Skeletal muscle satellite cell (primary cell): ENCODE data around the gene TSHZ2.

Source experiments
- H3K27me3 ChIP-seq: 2 replicates; pipeline ENCODE4 v1.7.0; 2013; ENCODE audit warnings: low read length; ENCODE audit not compliant: control insufficient read depth, insufficient read depth
- H3K36me3 ChIP-seq: 2 replicates; pipeline ENCODE4 v1.7.0; 2013; ENCODE audit warnings: mild to moderate bottlenecking, control low read depth, low read length; ENCODE audit not compliant: insufficient read depth
- H3K4me1 ChIP-seq: 2 replicates; pipeline ENCODE4 v1.7.0; 2013; ENCODE audit warnings: low read length; ENCODE audit not compliant: control insufficient read depth, insufficient read depth
- H3K4me2 ChIP-seq: 2 replicates; pipeline ENCODE4 v1.7.0; 2013; ENCODE audit warnings: mild to moderate bottlenecking, low read length
- H3K4me3 ChIP-seq: 2 replicates; pipeline ENCODE4 v1.7.0; 2013; ENCODE audit warnings: low read length
- H3K9ac ChIP-seq: 2 replicates; pipeline ENCODE4 v1.7.0; 2013; ENCODE audit warnings: mild to moderate bottlenecking, low read depth, low read length, moderate library complexity
- H3K9me3 ChIP-seq: replicated peaks from 2 replicates; pipeline ENCODE4 v1.7.0; 2013; ENCODE audit warnings: mild to moderate bottlenecking, control low read depth, low read length

TSHZ2 gene

DNA sequence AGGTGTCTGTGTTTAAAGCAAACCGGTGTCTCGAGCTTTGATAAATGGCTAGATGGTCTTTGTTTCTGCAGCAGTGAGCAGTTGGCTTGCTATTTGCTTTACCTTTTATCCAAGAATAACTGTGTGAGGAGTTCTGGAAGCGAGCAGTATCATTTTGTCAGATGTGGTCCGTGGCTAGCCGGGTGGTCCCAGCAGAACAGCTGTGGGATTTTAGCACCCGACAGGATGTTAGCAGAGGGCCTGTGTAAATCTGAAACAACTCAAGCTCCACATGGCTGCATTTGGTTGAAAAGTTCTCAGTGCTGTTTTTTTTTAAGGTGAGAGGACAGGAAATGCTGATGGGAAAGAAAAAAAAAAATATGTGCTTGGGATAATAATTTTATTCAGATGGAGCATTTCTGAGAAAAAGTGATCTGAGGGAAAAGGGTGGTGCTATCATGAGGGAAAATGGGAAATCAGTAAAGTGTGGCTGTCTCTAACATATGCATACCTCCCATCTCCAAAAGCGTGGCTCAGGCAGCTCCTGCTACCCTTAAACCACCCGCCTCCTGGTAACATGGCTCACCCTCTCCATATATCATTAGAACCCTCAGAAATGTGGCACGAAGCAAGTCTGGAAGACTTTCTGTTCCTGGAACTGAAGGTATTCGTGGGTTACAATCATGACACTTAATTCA lies 215.4 kb downstream of the TSHZ2 start:
- Histone ChIP-seq H3K4me3 (no peak overlapping the region), H3K4me2 (no peak overlapping the region), H3K9ac (no peak overlapping the region), H3K27me3 (peaks cover 2% of the 10 kb centered on the region), H3K4me1 (no peaks in the 10 kb centered on the region), H3K9me3 (no peaks in the 10 kb centered on the region), H3K36me3 (no peaks in the 10 kb centered on the region)

DNA sequence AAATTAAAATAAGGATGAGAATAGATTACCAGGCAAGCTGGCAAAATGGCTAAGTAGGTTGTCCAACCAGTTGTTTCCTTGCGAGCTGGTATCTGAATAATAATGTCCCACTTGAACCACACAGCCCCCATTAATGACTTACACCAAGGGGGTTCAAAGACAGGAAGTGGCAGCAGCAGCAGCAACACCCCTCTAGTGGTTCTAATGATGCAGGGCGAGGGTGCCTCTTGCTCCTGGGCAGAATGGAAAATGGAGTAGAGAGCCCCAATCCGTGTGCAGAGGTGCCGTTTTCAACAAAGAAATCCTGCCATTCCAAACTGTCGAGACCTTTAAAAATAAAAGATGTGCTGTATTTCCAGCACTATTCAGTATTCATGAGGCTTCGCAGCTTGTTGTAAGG lies 218.1 kb downstream of the TSHZ2 start:
- Histone ChIP-seq H3K4me3 (no peak overlapping the region), H3K9ac (no peak overlapping the region), H3K27me3 (peaks cover 2% of the 10 kb centered on the region), H3K4me2 (no peak overlapping the region), H3K4me1 (no peaks in the 10 kb centered on the region), H3K9me3 (no peaks in the 10 kb centered on the region), H3K36me3 (no peaks in the 10 kb centered on the region)

DNA sequence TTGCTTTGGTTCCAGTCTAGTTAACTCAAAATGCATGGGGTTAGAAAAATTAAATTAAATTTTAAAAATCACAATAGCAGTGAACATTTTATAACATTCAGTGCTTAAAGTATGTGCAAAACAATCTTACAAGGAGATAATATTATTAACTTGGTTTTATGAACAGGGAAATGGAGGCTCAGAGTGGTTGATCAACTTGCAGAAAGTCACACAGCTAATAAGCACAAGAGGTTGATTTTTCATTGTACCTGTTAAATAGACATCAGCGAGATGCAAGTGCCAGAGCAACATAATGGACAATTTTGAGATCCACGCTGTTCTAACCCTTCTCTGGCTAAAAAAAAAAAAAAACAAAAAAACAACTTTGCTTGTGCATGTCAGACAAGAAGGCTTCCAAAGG lies 219.8 kb downstream of the TSHZ2 start:
- Histone ChIP-seq H3K9ac (no peak overlapping the region), H3K9me3 (no peaks in the 10 kb centered on the region), H3K4me3 (no peak overlapping the region), H3K27me3 (peaks cover 2% of the 10 kb centered on the region), H3K4me1 (no peaks in the 10 kb centered on the region), H3K4me2 (no peak overlapping the region), H3K36me3 (no peaks in the 10 kb centered on the region)

DNA sequence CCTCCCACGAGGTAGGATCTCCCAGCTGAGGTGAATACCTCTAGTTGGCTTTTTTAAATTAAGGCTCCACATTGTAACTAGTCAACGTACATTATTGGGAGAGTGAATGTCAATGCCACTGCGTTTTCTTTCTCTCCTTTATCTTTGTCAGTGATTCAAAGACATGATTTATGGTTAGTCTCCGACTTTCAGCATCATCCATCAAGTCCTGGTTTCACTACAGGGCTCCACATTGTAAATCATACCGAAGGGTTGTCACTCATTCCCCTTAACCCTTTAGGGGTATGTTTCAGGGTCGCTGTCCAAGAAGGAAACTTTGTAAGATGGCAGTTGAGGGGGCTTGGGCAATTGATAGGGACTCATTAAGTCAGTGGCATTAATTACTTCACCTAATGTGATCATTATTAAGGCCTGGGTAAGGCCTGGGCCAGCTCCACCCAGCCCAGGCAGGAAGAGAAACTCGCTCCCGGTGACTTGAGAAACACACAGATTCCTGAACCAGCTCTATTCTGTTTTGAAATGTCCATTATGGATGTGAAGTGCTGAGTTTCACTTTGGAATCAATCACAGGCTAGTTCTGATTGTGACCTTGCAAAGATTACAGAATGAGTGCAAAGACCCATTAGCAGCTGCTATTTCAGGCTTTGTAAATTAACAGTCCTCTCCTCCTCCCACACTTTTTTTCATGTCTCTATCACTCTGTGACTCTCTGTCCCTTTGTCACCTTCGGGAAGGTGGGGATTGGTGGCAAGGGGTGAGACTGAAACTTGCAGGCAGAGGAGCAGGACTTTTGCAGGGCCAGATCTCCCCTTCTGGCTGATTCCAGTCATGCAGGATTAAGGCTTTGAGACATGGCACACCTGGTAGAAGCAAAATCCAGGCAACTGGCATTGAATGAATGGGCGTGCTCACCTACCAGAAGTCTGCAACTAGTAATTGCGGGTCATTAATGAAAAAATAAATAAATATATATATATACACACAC lies 222.4 kb downstream of the TSHZ2 start:
- no peaks in the 10 kb centered on the region for H3K4me1 ChIP-seq
- H3K9me3 ChIP-seq: no peaks in the 10 kb centered on the region
- no peak overlapping the region for H3K4me3 ChIP-seq
- H3K36me3 ChIP-seq: no peaks in the 10 kb centered on the region
- no peak overlapping the region for H3K9ac ChIP-seq
- H3K27me3 ChIP-seq: peaks cover 5% of the 10 kb centered on the region
- no peak overlapping the region for H3K4me2 ChIP-seq

DNA sequence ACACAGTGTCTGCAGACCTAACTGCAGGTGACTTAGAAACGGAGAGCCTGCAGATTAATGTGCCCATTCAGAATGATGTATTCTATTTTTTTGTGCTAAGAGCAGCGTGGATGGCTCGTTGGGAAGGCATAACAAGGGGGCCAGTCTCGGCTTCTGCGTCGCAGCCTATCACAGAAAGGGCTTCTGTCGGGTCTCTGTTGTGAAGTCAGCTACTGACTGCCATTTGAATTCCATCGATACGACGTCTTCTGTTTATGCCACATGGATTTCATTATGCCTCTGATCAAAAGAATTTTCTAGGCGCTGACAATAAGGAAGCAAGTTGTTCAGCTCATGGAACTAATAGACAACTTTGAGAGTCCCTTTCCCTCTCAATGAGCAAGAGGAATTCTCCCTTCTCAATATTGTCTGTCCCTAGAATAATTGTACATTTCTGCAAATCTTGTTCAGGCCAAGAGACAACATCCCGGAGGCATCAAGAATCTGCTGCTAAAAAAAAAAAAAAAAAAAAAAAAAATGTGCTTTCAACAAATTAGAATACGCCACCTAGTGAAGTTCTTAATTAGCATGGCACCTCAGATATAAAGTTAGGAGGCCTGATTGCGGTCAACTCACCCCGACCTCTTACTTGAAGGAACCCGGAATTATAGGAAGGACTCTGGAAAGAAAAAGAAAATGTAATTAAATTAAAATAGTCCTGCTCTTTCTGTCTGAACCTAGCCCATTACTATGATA lies 223.9 kb downstream of the TSHZ2 start:
- Histone ChIP-seq H3K9me3 (no peaks in the 10 kb centered on the region), H3K4me2 (no peak overlapping the region), H3K9ac (no peak overlapping the region), H3K4me3 (no peak overlapping the region), H3K27me3 (peaks cover 5% of the 10 kb centered on the region), H3K36me3 (no peaks in the 10 kb centered on the region), H3K4me1 (no peaks in the 10 kb centered on the region)

DNA sequence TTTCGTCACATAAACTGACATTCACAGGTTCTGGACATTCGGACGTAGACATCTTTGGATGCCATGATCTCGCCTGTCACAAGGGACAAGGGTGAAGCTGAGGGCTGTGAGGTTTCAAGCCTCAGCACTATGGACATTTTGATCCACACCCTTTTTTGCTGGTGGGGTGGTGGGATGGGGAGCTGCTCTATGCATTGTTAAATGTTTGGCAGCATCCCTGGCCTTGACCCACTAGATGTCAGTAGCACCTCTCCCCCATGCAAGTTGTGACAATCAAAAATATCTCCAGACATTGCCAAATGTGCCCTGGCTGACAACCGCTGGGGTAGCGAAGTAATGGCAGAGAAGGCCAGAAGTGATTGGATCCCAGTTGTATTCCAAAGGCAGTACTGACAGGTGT lies 229.4 kb downstream of the TSHZ2 start:
- Histone ChIP-seq H3K4me2 (no peak overlapping the region), H3K4me1 (no peaks in the 10 kb centered on the region), H3K9me3 (no peaks in the 10 kb centered on the region), H3K4me3 (no peak overlapping the region), H3K36me3 (no peaks in the 10 kb centered on the region), H3K9ac (no peak overlapping the region), H3K27me3 (peaks cover 5% of the 10 kb centered on the region)

DNA sequence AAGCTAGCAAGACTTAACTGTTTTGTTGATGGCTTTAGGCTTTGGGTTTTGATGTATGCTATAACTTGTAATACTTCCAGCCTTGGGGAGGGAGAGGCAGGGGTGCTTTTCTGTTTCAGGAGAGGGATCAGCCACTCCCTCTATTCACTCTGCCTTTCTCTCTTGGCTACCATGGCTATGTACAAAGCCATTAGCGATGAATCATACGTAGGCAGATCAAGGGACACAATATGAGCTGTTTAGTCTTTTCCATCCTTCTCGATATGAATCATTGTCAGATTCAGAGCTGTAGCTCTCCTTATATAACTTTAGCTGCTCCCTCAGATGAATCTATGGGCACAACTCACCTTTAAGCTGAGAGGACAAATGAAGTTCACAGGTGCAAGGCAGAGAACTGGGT lies 230.6 kb downstream of the TSHZ2 start:
- Histone ChIP-seq H3K27me3 (peaks cover 5% of the 10 kb centered on the region), H3K36me3 (no peaks in the 10 kb centered on the region), H3K4me3 (no peak overlapping the region), H3K9me3 (no peaks in the 10 kb centered on the region), H3K4me2 (no peak overlapping the region), H3K9ac (no peak overlapping the region), H3K4me1 (no peaks in the 10 kb centered on the region)

GRCh38 chr20:53205046-53205445 lies 232.9 kb downstream of the TSHZ2 start:
- no peaks in the 10 kb centered on the region for H3K4me1 ChIP-seq
- no peak overlapping the region for H3K4me3 ChIP-seq
- no peaks in the 10 kb centered on the region for H3K27me3 ChIP-seq
- no peaks in the 10 kb centered on the region for H3K9me3 ChIP-seq
- H3K9ac ChIP-seq: no peak overlapping the region
- H3K36me3 ChIP-seq: no peaks in the 10 kb centered on the region
- H3K4me2 ChIP-seq: no peak overlapping the region

DNA sequence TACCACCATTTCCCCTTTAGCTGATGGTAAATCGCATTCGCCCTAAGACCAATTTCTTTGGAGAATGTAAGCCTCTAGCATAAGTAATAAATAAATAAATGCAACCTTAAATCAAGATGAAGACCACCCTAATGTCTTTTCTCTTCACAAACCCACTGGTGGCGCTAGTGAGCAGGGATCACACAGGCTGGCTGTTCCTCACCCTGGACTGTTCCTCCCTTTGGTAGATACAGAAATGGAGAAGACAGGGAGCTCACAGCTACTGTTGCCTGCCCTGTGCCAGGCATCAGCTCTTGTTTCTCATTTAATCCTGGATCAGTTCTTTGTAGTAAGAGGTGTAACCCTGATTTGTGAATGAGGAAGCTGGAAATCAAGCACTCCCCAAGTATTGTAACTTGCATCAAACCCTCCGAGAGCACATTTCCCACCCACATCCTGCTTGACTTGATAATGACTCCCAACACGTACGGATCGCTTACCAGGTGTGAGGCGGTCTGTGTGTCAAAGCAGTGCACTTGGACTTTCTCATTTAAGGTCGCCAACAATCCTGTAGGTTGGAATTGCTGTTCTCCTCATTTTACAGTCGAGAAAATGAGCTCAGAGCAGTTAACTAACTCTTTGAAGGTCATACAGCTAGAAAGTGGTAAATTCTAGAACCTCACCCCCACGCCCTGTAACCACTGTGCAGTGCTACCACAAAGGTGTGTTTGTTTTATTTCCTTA lies 236.1 kb downstream of the TSHZ2 start:
- Histone ChIP-seq H3K27me3 (no peaks in the 10 kb centered on the region), H3K4me1 (no peaks in the 10 kb centered on the region), H3K4me2 (no peak overlapping the region), H3K36me3 (no peaks in the 10 kb centered on the region), H3K9ac (no peak overlapping the region), H3K9me3 (no peaks in the 10 kb centered on the region), H3K4me3 (no peak overlapping the region)

- no peaks in the 10 kb centered on the region for H3K36me3 ChIP-seq
- H3K27me3 ChIP-seq: no peaks in the 10 kb centered on the region
- H3K4me1 ChIP-seq: no peaks in the 10 kb centered on the region
- H3K4me2 ChIP-seq: no peak overlapping the region
- H3K9me3 ChIP-seq: no peaks in the 10 kb centered on the region
- no peak overlapping the region for H3K4me3 ChIP-seq
- no peak overlapping the region for H3K9ac ChIP-seq
Measured at GRCh38 chr20:53210041-53210440, 237.9 kb downstream of the TSHZ2 start.

- H3K9me3 ChIP-seq: no peaks in the 10 kb centered on the region
- no peaks in the 10 kb centered on the region for H3K27me3 ChIP-seq
- no peak overlapping the region for H3K4me2 ChIP-seq
- no peak overlapping the region for H3K9ac ChIP-seq
- no peaks in the 10 kb centered on the region for H3K4me1 ChIP-seq
- no peak overlapping the region for H3K4me3 ChIP-seq
- H3K36me3 ChIP-seq: no peaks in the 10 kb centered on the region
Measured at GRCh38 chr20:53210931-53211330, 238.8 kb downstream of the TSHZ2 start.
